K562 (cell line): ENCODE data around the gene PHYH. TPM values are rescaled to one million over a fixed set of nuclear protein-coding genes. Genes with fewer than 3 reads are reported as not detected.

Experiments
- MBD2 ChIP-seq: sonication (generic); IDR thresholded peaks from 2 replicates; pipeline ENCODE4 v1.6.1; 2016; ENCODE audit warnings: low read depth, borderline replicate concordance
- polyA plus RNA-seq, 8 experiments: library from polyadenylated mRNA; depleted of rRNA in 4 of 8; stranded (reverse) in 5 of 8; unstranded in 3 of 8; fragments of >200 nt; fragmentation: Nextera tagmentation in 2 of 8; fragmentation: Illumina TruSeq in 1 of 8; extraction: Ambion mirVana in 2 of 8; extraction: Trizol in 1 of 8; gene quantifications; 2 replicates each; pipeline versions ENCODE4 v1.2.1 to v1.2.3, GENCODE V29; 2011 to 2014; ENCODE audit warnings: inconsistent platforms in 1 of 8, missing spikeins in 1 of 8
- total RNA-seq, 7 experiments: library from RNA; depleted of rRNA in 6 of 7; stranded (reverse); fragments of >200 nt in 6 of 7; fragmentation: Illumina TruSeq in 2 of 7; extraction: Trizol in 2 of 7; gene quantifications; 2 replicates each; pipeline versions ENCODE4 v1.2.1 to v1.2.3, GENCODE V29; 2011 to 2021; ENCODE audit warnings: low replicate concordance in 1 of 7
- TF ChIP-seq, protein P1 (sequence below), 2 experiments: fragments of 450-650 bp; conservative IDR thresholded peaks; 2 replicates each; pipeline ENCODE4 v1.6.1; 2017; ENCODE audit warnings: mild to moderate bottlenecking in 2 of 2, moderate library complexity in 2 of 2
- TF ChIP-seq, protein P2 (sequence below): fragments of 450-650 bp; IDR thresholded peaks from 2 replicates; pipeline ENCODE4 v1.7.0; 2016; ENCODE audit warnings: borderline replicate concordance
- TF ChIP-seq, protein P3 (sequence below): fragments of 450-650 bp; IDR thresholded peaks from 2 replicates; pipeline ENCODE4 v1.6.1; 2016; ENCODE audit warnings: mild to moderate bottlenecking, moderate library complexity

Gene PHYH
- total and polyA plus RNA-seq, 9 of the 15 experiments (the other 6 are each of a cell fraction or from before 2014, with no cell fraction given) = 3.8 to 6.9 (median 5.7) TPM

DNA sequence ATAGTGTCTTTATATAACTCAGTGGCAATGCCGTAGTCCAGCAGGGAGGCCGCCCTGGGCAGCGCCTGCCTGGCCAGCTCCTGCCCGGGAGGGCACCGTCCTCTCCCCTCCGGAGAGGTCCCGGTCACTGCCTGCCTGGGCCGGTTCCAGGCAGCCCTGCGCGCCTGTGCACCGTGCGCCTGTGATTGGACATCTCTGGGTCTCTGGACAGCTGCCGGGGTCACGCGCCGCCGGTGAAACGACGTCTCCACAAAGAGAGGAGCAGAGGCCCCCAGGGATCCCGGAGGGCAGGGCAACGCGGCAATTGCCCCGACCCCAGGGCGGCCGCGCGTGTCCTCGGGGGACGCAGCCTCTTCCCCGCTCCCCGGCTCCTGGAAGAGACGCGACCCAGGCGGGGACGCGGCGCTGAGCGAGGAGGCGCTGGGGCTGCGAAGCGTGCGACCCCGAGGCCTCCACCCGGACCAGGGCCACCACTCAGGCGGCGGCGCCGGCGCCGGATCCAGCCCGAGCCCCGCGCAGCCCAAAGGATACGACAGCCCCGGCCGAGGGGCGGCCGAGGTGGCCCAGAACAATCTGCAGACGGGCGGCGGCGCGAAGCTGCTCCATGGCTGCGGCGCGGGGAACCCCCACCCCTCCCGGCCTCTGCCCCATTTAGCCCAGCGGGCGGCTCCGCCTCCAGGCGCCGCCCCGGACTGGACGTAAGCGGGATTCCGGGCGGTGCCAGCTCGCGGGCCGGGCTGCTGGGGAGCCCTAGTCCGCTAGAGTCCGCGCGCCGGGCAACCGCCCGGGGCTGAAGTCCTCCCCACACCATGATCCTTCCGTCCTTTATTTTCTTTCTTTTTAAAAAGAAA lies at the start of gene PHYH (continued):
- TF ChIP-seq, protein P1, sequence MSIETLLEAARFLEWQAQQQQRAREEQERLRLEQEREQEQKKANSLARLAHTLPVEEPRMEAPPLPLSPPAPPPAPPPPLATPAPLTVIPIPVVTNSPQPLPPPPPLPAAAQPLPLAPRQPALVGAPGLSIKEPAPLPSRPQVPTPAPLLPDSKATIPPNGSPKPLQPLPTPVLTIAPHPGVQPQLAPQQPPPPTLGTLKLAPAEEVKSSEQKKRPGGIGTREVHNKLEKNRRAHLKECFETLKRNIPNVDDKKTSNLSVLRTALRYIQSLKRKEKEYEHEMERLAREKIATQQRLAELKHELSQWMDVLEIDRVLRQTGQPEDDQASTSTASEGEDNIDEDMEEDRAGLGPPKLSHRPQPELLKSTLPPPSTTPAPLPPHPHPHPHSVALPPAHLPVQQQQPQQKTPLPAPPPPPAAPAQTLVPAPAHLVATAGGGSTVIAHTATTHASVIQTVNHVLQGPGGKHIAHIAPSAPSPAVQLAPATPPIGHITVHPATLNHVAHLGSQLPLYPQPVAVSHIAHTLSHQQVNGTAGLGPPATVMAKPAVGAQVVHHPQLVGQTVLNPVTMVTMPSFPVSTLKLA (conservative IDR thresholded peaks at IDR 0.05) = peak in 1 of 2 experiments; percentile 40; a peak in 1 of 4 replicates
- TF ChIP-seq, protein P2, sequence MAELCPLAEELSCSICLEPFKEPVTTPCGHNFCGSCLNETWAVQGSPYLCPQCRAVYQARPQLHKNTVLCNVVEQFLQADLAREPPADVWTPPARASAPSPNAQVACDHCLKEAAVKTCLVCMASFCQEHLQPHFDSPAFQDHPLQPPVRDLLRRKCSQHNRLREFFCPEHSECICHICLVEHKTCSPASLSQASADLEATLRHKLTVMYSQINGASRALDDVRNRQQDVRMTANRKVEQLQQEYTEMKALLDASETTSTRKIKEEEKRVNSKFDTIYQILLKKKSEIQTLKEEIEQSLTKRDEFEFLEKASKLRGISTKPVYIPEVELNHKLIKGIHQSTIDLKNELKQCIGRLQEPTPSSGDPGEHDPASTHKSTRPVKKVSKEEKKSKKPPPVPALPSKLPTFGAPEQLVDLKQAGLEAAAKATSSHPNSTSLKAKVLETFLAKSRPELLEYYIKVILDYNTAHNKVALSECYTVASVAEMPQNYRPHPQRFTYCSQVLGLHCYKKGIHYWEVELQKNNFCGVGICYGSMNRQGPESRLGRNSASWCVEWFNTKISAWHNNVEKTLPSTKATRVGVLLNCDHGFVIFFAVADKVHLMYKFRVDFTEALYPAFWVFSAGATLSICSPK = no peak
- TF ChIP-seq, protein P3, sequence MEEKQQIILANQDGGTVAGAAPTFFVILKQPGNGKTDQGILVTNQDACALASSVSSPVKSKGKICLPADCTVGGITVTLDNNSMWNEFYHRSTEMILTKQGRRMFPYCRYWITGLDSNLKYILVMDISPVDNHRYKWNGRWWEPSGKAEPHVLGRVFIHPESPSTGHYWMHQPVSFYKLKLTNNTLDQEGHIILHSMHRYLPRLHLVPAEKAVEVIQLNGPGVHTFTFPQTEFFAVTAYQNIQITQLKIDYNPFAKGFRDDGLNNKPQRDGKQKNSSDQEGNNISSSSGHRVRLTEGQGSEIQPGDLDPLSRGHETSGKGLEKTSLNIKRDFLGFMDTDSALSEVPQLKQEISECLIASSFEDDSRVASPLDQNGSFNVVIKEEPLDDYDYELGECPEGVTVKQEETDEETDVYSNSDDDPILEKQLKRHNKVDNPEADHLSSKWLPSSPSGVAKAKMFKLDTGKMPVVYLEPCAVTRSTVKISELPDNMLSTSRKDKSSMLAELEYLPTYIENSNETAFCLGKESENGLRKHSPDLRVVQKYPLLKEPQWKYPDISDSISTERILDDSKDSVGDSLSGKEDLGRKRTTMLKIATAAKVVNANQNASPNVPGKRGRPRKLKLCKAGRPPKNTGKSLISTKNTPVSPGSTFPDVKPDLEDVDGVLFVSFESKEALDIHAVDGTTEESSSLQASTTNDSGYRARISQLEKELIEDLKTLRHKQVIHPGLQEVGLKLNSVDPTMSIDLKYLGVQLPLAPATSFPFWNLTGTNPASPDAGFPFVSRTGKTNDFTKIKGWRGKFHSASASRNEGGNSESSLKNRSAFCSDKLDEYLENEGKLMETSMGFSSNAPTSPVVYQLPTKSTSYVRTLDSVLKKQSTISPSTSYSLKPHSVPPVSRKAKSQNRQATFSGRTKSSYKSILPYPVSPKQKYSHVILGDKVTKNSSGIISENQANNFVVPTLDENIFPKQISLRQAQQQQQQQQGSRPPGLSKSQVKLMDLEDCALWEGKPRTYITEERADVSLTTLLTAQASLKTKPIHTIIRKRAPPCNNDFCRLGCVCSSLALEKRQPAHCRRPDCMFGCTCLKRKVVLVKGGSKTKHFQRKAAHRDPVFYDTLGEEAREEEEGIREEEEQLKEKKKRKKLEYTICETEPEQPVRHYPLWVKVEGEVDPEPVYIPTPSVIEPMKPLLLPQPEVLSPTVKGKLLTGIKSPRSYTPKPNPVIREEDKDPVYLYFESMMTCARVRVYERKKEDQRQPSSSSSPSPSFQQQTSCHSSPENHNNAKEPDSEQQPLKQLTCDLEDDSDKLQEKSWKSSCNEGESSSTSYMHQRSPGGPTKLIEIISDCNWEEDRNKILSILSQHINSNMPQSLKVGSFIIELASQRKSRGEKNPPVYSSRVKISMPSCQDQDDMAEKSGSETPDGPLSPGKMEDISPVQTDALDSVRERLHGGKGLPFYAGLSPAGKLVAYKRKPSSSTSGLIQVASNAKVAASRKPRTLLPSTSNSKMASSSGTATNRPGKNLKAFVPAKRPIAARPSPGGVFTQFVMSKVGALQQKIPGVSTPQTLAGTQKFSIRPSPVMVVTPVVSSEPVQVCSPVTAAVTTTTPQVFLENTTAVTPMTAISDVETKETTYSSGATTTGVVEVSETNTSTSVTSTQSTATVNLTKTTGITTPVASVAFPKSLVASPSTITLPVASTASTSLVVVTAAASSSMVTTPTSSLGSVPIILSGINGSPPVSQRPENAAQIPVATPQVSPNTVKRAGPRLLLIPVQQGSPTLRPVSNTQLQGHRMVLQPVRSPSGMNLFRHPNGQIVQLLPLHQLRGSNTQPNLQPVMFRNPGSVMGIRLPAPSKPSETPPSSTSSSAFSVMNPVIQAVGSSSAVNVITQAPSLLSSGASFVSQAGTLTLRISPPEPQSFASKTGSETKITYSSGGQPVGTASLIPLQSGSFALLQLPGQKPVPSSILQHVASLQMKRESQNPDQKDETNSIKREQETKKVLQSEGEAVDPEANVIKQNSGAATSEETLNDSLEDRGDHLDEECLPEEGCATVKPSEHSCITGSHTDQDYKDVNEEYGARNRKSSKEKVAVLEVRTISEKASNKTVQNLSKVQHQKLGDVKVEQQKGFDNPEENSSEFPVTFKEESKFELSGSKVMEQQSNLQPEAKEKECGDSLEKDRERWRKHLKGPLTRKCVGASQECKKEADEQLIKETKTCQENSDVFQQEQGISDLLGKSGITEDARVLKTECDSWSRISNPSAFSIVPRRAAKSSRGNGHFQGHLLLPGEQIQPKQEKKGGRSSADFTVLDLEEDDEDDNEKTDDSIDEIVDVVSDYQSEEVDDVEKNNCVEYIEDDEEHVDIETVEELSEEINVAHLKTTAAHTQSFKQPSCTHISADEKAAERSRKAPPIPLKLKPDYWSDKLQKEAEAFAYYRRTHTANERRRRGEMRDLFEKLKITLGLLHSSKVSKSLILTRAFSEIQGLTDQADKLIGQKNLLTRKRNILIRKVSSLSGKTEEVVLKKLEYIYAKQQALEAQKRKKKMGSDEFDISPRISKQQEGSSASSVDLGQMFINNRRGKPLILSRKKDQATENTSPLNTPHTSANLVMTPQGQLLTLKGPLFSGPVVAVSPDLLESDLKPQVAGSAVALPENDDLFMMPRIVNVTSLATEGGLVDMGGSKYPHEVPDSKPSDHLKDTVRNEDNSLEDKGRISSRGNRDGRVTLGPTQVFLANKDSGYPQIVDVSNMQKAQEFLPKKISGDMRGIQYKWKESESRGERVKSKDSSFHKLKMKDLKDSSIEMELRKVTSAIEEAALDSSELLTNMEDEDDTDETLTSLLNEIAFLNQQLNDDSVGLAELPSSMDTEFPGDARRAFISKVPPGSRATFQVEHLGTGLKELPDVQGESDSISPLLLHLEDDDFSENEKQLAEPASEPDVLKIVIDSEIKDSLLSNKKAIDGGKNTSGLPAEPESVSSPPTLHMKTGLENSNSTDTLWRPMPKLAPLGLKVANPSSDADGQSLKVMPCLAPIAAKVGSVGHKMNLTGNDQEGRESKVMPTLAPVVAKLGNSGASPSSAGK = peak; percentile 94
- TF ChIP-seq MBD2 = peak; percentile 53; the same call in 1 of the 2 replicates
